ENCODE measurements around the gene PSMG1.
A peak's percentile ranks its signal among the peaks of the same experiment; 100 is the strongest.
"Not testable (repeated sequence)": the region's sequence is repeated elsewhere in the genome, so short reads cannot be mapped to it uniquely, and the experiment has no call there.

PSMG1 gene

GRCh38 chr21:39188521-39189139 is 5.4 kb upstream of the PSMG1 start:
- no peak for DNase-seq

DNA sequence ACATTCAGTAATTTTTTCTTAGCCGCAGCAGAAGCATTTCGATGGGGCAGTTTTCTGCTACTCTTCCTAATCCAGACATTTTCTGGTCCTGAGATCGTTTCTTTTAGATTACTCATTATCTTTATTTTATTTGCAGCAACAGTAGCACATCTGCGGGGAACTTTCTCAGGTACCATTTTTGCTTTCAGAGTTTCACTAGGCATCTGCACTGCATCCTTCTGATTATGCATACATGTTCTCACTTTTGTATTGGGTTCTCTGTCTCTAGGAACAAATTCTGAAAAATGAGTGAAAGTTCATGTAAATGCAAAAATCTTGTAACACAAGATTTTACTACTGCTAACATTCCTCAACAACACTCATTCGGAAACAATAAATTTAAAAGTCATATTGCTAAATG is 3.9 kb upstream of the PSMG1 start:
- no peak for DNase-seq

DNA sequence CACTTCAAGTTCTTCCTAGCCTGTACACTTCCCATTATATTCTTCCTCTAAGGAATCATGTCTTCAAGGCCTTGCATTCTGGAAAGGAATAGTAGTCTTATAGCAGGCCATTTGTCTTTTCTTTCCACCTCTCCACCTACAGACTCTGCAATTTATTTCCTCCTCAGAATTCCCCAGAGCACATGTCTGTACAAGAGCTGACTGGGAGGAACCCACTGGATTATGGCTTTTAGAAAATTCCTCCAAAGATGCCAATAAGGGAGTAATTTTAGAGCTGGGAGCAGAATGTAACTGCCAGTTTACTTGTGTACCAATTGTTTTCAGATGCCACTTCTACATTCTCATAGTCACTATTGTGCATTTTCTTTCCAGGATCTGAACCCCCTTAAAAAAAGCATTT is 3.4 kb upstream of the PSMG1 start:
- DNase-seq = no peak

GRCh38 chr21:39185157-39185556 is 1.9 kb upstream of the PSMG1 start:
- DNase-seq = no peak

GRCh38 chr21:39184050-39184980 is 1.1 kb upstream of the PSMG1 start:
- peak in 1 of 14 donors; percentile 37 for DNase-seq

GRCh38 chr21:39182484-39183271 is 573 bp downstream of the PSMG1 start:
- peak in 10 of 14 donors; percentile 29 to 65 (median 36) for DNase-seq

- no peak for DNase-seq
These were observed 1.2 kb downstream of the PSMG1 start for GRCh38 chr21:39182016-39182415.

- DNase-seq = no peak
These were observed 1.9 kb downstream of the PSMG1 start for GRCh38 chr21:39181205-39181818.

DNA sequence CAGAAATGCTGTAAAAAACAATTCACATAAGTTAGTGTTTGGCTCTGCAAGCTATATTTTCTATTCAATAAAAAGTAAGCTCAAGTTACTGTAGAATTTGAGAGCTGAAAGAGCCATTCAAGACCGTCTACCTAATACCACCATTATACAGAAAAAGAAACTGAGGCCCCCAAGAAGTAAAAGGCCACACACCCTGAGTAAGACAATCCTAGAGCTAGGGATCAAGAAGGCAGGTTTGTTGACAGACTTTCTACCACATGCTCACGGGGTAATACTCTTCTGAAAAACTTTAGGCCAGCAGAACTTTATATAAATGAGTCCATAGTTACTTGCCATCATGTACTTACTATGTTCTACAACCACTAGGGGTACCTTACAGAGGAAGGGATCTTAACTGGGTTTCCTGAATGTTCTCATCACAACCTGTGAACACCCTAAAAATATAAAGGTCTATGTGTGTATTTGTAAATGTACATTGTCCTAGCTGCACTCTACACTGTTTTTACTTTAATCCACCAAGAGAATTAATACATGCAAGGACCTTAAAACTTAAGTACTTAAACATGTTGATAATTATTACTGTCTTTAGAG is 2.7 kb downstream of the PSMG1 start:
- no peak for DNase-seq

- no peak for DNase-seq
These were observed 4.8 kb downstream of the PSMG1 start for GRCh38 chr21:39178421-39178820.

DNA sequence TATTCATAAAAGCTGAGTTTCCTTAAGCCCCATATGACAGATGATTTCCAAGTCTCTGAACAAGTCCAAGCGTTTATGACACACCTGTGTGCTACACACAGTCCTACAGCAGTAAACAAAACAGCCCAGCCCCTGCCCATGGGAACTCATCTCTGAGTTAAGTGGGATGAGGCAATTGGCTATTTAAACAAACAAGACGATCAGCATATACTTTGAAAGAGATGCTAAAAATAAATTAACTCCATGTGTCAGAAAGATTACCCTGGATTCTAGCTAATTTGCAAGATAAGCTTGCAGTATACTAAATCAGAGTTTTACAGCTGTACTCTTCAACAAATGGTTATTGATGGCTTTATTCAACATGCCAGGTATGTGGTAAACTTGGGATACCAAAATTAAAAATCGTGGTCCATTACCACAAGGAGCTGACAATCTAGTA is 7.0 kb downstream of the PSMG1 start:
- DNase-seq = no peak

GRCh38 chr21:39175665-39176064 is 7.6 kb downstream of the PSMG1 start:
- DNase-seq = no peak

GRCh38 chr21:39175154-39175553 is 8.1 kb downstream of the PSMG1 start:
- no peak for DNase-seq

DNA sequence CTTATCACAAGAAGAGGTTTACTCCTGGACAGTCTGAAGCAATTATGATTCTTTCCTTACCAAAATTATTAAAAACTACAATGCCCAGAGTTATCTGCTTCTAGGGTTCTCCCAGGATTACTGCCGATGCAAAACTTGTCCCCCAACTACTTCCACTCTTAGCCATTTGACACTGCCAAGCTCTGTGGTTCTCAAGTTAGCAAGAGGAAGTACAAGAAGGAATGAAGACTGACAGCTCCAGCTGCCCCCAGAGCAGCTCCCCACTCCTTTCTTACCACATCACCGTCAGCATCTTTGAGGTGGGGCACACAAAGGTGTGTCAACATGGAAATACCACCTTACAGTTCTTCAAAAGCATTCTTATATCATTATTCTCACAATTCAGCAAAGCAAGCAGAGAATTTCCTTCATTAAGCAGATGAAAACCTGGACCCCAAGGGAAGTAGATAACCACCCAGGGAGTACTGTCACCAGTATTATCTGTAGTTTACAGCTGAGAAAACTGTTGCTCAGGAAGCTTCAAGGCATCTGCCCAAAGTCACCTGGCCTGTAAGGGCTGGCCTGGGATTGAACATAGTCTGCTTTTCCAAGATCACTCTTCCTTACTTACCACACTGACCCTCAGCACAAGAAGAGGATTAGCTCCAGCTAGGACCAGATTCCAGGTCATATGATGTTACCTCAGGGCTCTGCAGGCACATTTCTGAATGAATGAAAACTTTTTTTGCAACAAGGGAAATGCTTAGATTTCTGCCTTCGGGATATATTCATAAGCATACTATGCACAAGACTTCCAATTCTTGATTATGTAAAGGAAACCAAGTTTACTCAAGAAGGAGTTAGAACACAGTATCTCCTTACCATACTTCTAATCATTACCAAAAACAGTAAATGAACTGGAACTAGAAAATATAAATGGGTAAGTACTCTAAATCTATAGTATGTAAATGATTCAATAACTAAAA is 9.3 kb downstream of the PSMG1 start:
- no peak for DNase-seq

- no peak for DNase-seq
These were observed 13.3 kb downstream of the PSMG1 start for GRCh38 chr21:39169906-39170305.

GRCh38 chr21:39168800-39169199 is 14.5 kb downstream of the PSMG1 start:
- no peak for DNase-seq

DNA sequence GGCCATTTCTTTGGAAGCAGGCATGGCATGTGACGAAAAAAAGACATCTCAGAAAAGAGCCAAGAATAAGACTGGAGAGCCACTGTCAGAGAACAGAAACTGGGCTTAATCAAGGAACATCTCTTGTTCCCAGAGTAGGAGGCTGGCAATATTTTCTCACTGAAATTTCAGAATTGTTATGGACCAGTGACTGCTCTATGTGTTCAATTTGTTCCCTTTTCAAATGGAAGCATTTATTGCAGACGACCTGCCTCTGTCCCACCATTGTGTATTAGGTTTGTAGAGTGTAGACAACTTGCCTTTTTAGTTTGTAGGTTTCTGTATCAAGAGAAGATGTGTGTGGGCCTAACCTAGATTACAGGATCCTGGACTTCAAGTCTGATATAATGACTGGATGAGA is 18.7 kb downstream of the PSMG1 start:
- DNase-seq = no peak

DNA sequence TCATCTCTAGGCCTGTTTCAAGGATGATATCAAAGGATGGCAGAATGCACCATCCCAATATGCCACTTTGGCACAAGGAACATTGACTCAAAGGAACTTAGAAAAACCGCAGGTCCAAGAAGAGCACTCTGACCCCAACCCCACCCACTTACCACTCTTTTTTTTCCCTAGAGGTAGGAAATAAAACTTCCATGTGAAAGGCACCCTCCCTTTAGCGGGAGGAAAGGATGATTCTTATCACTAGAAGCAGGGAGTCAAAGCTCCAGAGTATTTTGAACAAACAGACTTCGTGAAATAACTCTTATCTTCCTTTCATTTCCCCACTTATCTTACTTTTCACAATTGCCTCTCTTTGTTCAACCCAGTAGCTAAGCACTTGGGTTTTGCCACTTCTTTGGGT is 22.2 kb downstream of the PSMG1 start:
- no peak for DNase-seq

GRCh38 chr21:39159342-39160063 is 23.7 kb downstream of the PSMG1 start:
- DNase-seq = no peak

DNA sequence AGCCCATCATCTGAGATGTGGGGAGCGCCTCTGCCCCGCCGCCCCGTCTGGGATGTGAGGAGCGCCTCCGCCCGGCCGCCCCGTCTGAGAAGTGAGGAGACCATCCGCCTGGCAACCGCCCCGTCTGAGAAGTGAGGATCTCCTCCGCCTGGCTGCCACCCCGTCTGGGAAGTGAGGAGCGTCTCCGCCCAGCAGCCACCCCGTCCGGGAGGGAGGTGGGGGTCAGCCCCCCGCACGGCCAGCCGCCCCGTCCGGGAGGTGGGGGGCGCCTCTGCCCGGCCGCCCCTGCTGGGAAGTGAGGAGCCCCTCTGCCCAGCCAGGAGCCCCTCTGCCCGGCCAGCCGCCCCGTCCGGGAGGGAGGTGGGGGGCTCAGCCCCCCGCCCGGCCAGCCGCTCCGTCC is 26.0 kb downstream of the PSMG1 start:
- DNase-seq = not testable (repeated sequence)
